DND-41 (cell line): ENCODE results near the gene PAIP2.

Source experiments
- EZH2 ChIP-seq: IDR thresholded peaks from 3 replicates; pipeline ENCODE4 v1.6.1; 2012; ENCODE audit warnings: borderline replicate concordance, low read depth, mild to moderate bottlenecking, moderate library complexity, low read length, inconsistent platforms; ENCODE audit not compliant: severe bottlenecking
- TF ChIP-seq, protein P1 (sequence below): IDR thresholded peaks from 2 replicates; pipeline ENCODE4 v1.5.1; 2012; ENCODE audit warnings: borderline replicate concordance, low read length, moderate library complexity, mild to moderate bottlenecking; ENCODE audit not compliant: poor library complexity, severe bottlenecking; ENCODE audit errors: extremely low read depth

DNA sequence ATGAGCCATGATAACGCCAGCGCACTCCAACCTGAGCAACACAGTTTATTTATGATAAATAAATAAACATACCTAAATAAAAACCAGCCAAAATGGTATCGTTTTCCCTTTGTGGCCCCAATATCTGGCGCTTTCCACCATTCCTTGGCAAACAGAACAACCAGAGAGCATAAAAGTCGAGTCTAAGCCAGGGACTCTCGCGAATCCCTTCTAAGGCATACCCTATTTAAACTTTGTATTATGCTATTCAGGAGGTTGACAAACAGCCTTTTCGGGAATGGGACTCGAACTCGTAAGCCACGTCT is 48.5 kb upstream of the PAIP2 start:
- TF ChIP-seq, protein P1, sequence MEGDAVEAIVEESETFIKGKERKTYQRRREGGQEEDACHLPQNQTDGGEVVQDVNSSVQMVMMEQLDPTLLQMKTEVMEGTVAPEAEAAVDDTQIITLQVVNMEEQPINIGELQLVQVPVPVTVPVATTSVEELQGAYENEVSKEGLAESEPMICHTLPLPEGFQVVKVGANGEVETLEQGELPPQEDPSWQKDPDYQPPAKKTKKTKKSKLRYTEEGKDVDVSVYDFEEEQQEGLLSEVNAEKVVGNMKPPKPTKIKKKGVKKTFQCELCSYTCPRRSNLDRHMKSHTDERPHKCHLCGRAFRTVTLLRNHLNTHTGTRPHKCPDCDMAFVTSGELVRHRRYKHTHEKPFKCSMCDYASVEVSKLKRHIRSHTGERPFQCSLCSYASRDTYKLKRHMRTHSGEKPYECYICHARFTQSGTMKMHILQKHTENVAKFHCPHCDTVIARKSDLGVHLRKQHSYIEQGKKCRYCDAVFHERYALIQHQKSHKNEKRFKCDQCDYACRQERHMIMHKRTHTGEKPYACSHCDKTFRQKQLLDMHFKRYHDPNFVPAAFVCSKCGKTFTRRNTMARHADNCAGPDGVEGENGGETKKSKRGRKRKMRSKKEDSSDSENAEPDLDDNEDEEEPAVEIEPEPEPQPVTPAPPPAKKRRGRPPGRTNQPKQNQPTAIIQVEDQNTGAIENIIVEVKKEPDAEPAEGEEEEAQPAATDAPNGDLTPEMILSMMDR, result no peak
- no peak for TF ChIP-seq EZH2
